GM12878 (cell line): ENCODE measurements around the gene TRIM6.

Experiments
- CBX3 ChIP-seq: fragments of 200-600 bp; sonication (generic); IDR thresholded peaks from 2 replicates; pipeline ENCODE4 v1.6.1; 2016; ENCODE audit warnings: low read depth, borderline replicate concordance
- CTCF ChIP-seq, 3 experiments: IDR thresholded peaks in 2 of 3; conservative IDR thresholded peaks in 1 of 3; 2 replicates each; pipeline ENCODE4 v1.5.1; 2011; ENCODE audit warnings: low read depth in 3 of 3, low read length in 3 of 3, mild to moderate bottlenecking in 3 of 3, control low read depth in 2 of 3, moderate library complexity in 2 of 3, inconsistent platforms in 1 of 3, mixed read lengths in 1 of 3; ENCODE audit not compliant: control insufficient read depth in 2 of 3, insufficient read depth in 1 of 3; ENCODE audit errors: extremely low read depth in 1 of 3
- FOS ChIP-seq: IDR thresholded peaks from 3 replicates; pipeline ENCODE4 v1.6.1; 2011; ENCODE audit warnings: borderline replicate concordance; ENCODE audit not compliant: insufficient read length; ENCODE audit errors: extremely low read depth
- MLLT1 ChIP-seq: fragments of 450-650 bp; IDR thresholded peaks from 2 replicates; pipeline ENCODE4 v1.6.1; 2016; ENCODE audit warnings: mild to moderate bottlenecking
- PAX8 ChIP-seq: fragments of 450-650 bp; IDR thresholded peaks from 2 replicates; pipeline ENCODE4 v1.6.1; 2017; ENCODE audit warnings: mild to moderate bottlenecking, moderate library complexity
- POLR2AphosphoS5 ChIP-seq: IDR thresholded peaks from 2 replicates; pipeline ENCODE4 v1.6.1; 2011; ENCODE audit warnings: mild to moderate bottlenecking, low read length, inconsistent platforms
- SKIL ChIP-seq: fragments of 450-650 bp; IDR thresholded peaks from 2 replicates; pipeline ENCODE4 v1.6.1; 2017; ENCODE audit warnings: mild to moderate bottlenecking, low read depth, inconsistent platforms; ENCODE audit not compliant: poor library complexity, severe bottlenecking
- USF2 ChIP-seq: IDR thresholded peaks from 2 replicates; pipeline ENCODE4 v1.6.1; 2011; ENCODE audit warnings: low read depth, low read length, improper control_type of control experiment, borderline replicate concordance
- ZNF384 ChIP-seq: IDR thresholded peaks from 2 replicates; pipeline ENCODE4 v1.6.1; 2012; ENCODE audit warnings: low read depth, mild to moderate bottlenecking, low read length, improper control_type of control experiment, borderline replicate concordance
- ZNF687 ChIP-seq: fragments of 450-650 bp; IDR thresholded peaks from 2 replicates; pipeline ENCODE4 v1.6.1; 2017; ENCODE audit warnings: mild to moderate bottlenecking, moderate library complexity

GRCh38 chr11:5610446-5610845, 14.0 kb downstream of the TRIM6 start:
- TF ChIP-seq PAX8 (no peak), CTCF (IDR thresholded peaks at IDR 0.05 in 2 of 3, conservative IDR thresholded peaks at IDR 0.05 in 1 of 3; ENCODE audit: control insufficient read depth in 2 of 3, extremely low read depth in 1 of 3, insufficient read depth in 1 of 3, low read depth in 3 of 3, low read length in 3 of 3) (no peak), ZNF384 (no peak), FOS (no peak), USF2 (no peak), MLLT1 (no peak), SKIL (no peak), ZNF687 (no peak), CBX3 (no peak), POLR2AphosphoS5 (no peak)
